Neural crest cell (in vitro differentiated cells): ENCODE results near the gene BRD3. TPM values are rescaled to one million over a fixed set of nuclear protein-coding genes. Genes with fewer than 3 reads are reported as not detected.

Source experiments
- DNase-seq: peaks from one replicate; pipeline ENCODE4 v3.0.0; 2021; ENCODE audit warnings: low read depth, mixed read lengths, low spot score
- H3K27ac Mint-ChIP-seq: one replicate; pipeline ENCODE4 v1.8.0; 2021; ENCODE audit warnings: mild to moderate bottlenecking, mixed read lengths; ENCODE audit not compliant: unreplicated experiment
- H3K27me3 Mint-ChIP-seq: 2 replicates; pipeline ENCODE4 v1.8.0; 2021; ENCODE audit warnings: low read depth, mild to moderate bottlenecking, mixed read lengths
- H3K36me3 Mint-ChIP-seq: 2 replicates; pipeline ENCODE4 v1.8.0; 2021; ENCODE audit warnings: low read depth, mild to moderate bottlenecking, mixed read lengths
- H3K4me1 Mint-ChIP-seq: 2 replicates; pipeline ENCODE4 v1.8.0; 2021; ENCODE audit warnings: mixed read lengths
- H3K4me3 Mint-ChIP-seq: one replicate; pipeline ENCODE4 v1.8.0; 2021; ENCODE audit warnings: mild to moderate bottlenecking, mixed read lengths
- H3K9me3 Mint-ChIP-seq: 2 replicates; pipeline ENCODE4 v1.8.0; 2021; ENCODE audit warnings: mixed read lengths
- CTCF ChIP-seq: fragments of 200-600 bp; sonication (generic); conservative IDR thresholded peaks from 2 replicates; pipeline ENCODE4 v1.5.0; 2021; ENCODE audit warnings: antibody characterized with exemption, mild to moderate bottlenecking
- total RNA-seq: library from RNA; stranded (reverse); gene quantifications from 2 replicates; pipeline ENCODE4 v1.2.1, GENCODE V29; 2021

BRD3 gene
- total RNA-seq, 1 donor from 2014 or later: 73.2 TPM

GRCh38 chr9:134061688-134062371, 6.0 kb downstream of the BRD3 start:
- Mint-ChIP-seq H3K27me3 (no peaks in the 10 kb centered on the region), H3K36me3 (no peaks in the 10 kb centered on the region), H3K4me1 (peaks cover 42% of the 10 kb centered on the region), H3K27ac (no peak overlapping the region), H3K9me3 (no peaks in the 10 kb centered on the region), H3K4me3 (no peak overlapping the region)
- TF ChIP-seq CTCF: no peak
- DNase-seq: no peak

GRCh38 chr9:134061019-134061687, 6.7 kb downstream of the BRD3 start:
- no peak for DNase-seq
- H3K27me3 Mint-ChIP-seq: no peaks in the 10 kb centered on the region
- no peak for TF ChIP-seq CTCF
- no peak overlapping the region for H3K4me3 Mint-ChIP-seq
- H3K4me1 Mint-ChIP-seq: peaks cover 37% of the 10 kb centered on the region
- H3K36me3 Mint-ChIP-seq: no peaks in the 10 kb centered on the region
- no peak overlapping the region for H3K27ac Mint-ChIP-seq
- H3K9me3 Mint-ChIP-seq: no peaks in the 10 kb centered on the region

GRCh38 chr9:134060546-134060945, 7.3 kb downstream of the BRD3 start:
- H3K4me3 Mint-ChIP-seq: no peak overlapping the region

GRCh38 chr9:134059661-134060395, 8.0 kb downstream of the BRD3 start:
- peaks cover 25% of the 10 kb centered on the region for H3K4me1 Mint-ChIP-seq
- no peaks in the 10 kb centered on the region for H3K9me3 Mint-ChIP-seq
- peak overlapping the region; percentile 78 for H3K27ac Mint-ChIP-seq
- H3K36me3 Mint-ChIP-seq: no peaks in the 10 kb centered on the region
- TF ChIP-seq CTCF: no peak
- no peaks in the 10 kb centered on the region for H3K27me3 Mint-ChIP-seq
- no peak for DNase-seq
- H3K4me3 Mint-ChIP-seq: no peak overlapping the region

More at GRCh38 chr9:134060546-134060945, 7.3 kb downstream of the BRD3 start:
- Mint-ChIP-seq H3K27me3 (no peaks in the 10 kb centered on the region), H3K4me1 (peaks cover 31% of the 10 kb centered on the region), H3K9me3 (no peaks in the 10 kb centered on the region), H3K27ac (peak overlapping the region; percentile 35), H3K36me3 (no peaks in the 10 kb centered on the region)
- DNase-seq: no peak
- no peak for TF ChIP-seq CTCF

GRCh38 chr9:134059188-134059641, 8.6 kb downstream of the BRD3 start:
- no peaks in the 10 kb centered on the region for H3K36me3 Mint-ChIP-seq
- peak overlapping the region; percentile 47 for H3K4me3 Mint-ChIP-seq
- DNase-seq: no peak
- no peak for TF ChIP-seq CTCF
- H3K27me3 Mint-ChIP-seq: no peaks in the 10 kb centered on the region
- no peak overlapping the region for H3K27ac Mint-ChIP-seq
- H3K9me3 Mint-ChIP-seq: no peaks in the 10 kb centered on the region
- peaks cover 25% of the 10 kb centered on the region for H3K4me1 Mint-ChIP-seq
